NCI-H82 treated with DMSO at 0.1 percent for 48 hours (cell line): ENCODE measurements around the gene CYP2J2.
"Not testable (repeated sequence)": the region's sequence is repeated elsewhere in the genome, so short reads cannot be mapped to it uniquely, and the experiment has no call there.

ENCODE experiments used
- DNase-seq: peaks from one replicate; lab custom pipeline; 2025; ENCODE audit not compliant: unreplicated experiment; lab: John Stamatoyannopoulos, UW

The CYP2J2 gene

GRCh38 chr1:59921258-59921899 is 5.2 kb downstream of the CYP2J2 start:
- DNase-seq, result not testable (repeated sequence)

DNA sequence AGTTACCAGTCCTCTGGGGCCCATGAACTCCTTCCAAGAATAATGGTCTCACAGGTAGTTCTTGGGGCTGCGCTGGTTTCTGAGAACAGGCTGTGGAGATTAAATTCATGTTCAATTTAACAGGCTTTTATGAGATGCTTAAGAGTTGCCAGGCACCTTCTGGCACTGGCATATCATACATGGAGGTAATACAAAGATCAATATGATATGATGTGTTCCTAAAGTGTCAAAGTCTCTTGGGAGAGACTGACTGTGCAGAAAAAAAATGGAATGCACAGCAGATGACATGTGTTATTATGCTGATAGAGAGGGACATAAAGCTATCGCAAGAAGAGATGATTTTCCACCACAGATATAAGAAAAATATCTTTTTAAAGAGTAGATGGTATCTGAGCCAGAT is 6.8 kb downstream of the CYP2J2 start:
- no peak for DNase-seq

DNA sequence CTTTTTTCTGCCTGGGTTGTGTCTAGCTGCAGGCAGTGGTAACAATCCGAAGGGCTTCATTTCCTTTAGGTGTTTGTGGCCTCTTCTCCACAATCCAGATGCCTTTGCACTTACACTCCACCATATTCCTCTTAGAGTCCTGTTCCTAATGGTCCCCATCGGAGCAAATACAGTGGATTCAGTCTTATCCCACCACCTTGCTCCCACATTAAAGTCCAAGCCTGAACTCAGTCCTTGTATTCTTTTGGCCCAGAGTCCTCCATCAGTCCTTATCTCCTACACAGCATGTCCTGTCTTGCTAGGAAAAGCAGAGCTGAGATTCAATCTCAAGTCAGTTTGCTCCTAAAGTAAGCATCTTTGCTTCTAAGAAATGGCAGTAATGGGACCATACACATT is 8.8 kb downstream of the CYP2J2 start:
- DNase-seq, result no peak

DNA sequence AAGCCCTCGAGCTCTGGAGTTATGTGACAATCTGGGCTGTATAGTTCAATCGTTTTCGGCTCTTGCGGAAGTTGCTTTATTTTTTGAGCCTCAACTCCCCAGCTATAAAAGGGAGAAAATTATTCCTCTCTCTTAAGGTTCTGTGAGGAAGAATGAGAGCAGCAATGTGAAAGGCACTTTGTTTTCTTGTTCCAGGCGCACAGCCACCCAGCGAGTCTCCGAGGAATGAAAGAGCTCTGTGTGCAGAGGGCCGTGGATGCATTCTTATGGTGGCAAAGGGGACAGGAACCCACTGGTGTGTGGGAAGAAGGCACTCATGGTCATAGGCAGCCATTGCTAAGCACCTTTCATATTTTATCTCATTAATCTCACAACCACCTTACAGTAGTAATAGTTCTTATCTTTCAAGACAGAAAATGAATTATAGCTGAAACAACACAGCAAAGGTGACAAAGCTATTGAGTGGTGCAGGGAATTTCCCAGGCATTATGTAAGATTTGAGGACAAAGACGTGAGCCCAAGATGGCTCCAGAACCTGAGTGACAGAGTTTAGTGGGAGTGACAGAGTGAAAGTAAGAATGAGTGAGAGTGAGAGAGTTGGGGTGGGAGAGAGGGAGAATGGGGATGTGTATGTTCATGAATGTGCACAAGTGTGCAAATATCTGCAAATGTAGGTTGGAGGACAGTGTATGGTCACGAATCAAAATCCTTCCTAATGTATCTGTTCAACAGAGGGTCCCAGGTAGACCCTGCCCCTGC is 9.4 kb downstream of the CYP2J2 start:
- no peak for DNase-seq

DNA sequence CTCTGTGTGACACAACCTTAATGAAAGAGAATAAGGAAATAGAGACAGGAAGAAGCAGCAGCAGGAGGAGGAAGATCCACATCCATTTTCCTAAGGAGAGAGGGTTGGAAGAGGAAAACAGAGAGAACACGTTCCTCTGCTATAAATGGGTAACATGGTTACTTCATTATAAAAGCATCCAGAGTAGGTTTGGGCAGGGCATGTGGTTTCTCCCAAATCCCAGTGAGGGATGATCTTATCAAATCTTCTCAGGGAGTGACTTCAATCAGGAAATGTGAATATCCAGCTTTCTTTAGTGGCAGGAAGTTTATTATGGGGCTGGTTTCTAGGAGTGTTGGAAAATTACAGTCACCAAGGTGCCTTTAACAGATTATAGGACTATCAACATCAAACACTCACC is 11.1 kb downstream of the CYP2J2 start:
- no peak for DNase-seq

DNA sequence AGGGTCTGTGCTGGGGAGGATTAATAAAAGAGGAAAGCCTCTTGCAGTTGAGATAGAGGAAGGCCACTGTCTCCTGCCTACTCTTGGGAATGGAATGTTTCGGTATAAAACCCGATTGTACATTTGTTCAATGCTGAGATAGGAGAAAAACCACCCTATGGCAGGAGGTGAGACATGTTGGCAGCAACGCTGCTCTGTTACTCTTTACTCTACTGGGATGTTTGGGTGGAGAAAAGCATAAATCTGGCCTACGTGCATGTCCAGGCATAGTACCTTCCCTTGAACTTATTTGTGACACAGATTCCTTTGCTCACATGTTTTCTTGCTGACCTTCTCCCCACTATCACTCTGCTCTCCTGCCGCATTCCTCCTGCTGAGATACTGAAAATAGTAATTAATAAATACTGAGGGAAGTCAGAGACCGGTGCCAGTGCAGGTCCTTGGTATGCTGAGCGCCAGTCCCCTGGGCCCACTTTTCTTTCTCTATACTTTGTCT is 11.7 kb downstream of the CYP2J2 start:
- DNase-seq, result not testable (repeated sequence)

GRCh38 chr1:59908682-59909081 is 17.9 kb downstream of the CYP2J2 start:
- DNase-seq, result no peak

GRCh38 chr1:59908084-59908483 is 18.5 kb downstream of the CYP2J2 start:
- no peak for DNase-seq

- no peak for DNase-seq
Observed at GRCh38 chr1:59906931-59907330, 19.6 kb downstream of the CYP2J2 start.

- no peak for DNase-seq
Observed at GRCh38 chr1:59903141-59903754, 23.3 kb downstream of the CYP2J2 start.

DNA sequence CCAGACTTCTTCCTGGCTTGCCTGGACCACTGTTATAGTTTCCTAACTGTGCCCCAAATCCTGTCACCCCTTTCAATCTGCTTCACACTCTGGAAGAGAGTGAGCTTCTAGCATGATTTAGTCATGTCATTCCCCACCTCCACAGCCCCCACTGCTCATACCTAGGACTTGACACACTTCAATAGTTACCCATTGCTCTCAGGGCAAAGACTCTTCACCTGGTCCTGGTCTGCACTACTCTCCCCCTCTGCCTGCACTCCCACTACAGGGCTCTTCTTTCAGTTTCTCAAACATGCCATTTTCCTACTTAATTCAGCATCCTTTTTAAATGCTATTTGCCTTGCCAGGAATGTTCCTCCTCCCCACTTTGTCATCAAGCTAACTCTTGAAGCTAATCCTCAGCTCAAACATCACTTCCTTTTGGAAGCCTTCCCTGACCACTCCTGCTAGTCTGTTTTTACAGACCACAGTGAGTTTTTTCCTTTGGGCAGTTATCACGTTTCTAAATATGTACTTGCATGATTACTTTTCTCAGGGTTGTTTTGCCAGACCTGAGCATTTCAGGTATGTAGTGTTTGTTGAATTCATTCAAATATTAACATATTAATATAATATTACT is 24.7 kb downstream of the CYP2J2 start:
- no peak for DNase-seq

- DNase-seq, result no peak
Observed at GRCh38 chr1:59900640-59901039, 25.9 kb downstream of the CYP2J2 start.

DNA sequence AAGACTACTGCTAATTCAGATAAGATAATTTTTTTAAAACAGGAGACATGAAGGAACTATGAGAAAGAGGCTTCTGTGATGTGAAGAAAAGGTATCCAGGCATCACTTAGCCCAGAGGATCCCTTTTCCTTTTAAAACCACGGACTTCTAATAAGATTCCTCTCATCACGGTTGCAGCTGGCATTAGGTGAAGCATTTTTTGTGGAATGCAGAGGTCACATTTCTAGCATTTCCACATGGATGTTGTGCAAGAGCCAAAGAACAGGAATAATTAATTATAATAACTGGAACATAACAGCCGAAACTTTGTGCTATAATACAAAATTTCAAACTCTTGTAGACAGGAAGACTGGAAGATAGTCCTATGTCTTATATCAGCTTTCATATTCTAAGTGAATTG is 27.6 kb downstream of the CYP2J2 start:
- DNase-seq, result no peak

DNA sequence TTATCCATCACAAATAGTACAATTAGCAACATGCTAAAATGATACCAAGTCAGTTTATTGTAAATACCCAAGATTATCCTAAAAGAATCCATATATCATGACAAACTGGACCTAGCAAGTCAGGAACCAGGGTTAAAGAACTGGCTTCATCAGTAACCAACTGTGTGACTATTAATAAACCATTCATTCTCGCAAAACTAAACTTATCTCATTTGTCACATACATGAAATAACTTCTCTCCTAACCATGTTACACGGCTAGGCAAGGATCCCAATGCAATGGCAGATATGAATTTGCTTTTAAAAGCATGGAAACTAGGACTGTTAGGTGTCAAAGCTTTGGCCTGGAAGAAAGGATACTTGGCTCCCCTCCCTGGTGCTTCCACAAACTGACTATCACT is 29.4 kb downstream of the CYP2J2 start:
- DNase-seq, result no peak

GRCh38 chr1:59892841-59893811 is 33.4 kb downstream of the CYP2J2 start:
- no peak for DNase-seq

DNA sequence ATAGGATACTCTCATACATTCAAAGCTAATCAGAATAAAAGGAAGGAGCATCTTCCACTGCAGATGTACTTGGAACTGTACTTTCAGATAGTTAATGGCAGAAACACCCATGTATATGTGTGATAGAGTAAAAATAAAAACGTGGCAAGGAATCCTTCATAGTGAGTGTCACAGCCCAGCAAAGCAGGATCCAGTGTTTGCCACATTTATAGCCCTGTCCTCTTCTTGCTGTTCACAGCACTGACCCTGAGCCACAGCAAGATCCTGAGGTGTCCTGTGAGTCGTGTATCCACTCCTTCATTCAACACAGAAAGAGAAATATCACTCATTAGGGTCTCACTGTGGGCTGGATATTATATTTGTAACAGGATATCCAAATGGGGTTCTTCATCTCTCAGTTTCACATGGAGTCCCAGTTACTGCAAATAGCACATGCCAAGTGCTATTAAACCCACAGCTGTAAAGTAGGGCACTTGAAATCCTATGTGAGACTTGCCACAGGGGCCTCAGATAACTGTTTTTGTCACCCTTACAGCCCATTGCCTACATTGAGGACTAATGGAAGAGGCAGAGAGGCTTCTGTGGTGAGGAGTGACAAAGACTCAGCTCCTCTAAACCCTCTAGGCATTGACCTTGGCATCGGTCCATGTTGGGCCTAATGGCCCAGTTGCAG is 41.3 kb downstream of the CYP2J2 start:
- DNase-seq, result no peak

DNA sequence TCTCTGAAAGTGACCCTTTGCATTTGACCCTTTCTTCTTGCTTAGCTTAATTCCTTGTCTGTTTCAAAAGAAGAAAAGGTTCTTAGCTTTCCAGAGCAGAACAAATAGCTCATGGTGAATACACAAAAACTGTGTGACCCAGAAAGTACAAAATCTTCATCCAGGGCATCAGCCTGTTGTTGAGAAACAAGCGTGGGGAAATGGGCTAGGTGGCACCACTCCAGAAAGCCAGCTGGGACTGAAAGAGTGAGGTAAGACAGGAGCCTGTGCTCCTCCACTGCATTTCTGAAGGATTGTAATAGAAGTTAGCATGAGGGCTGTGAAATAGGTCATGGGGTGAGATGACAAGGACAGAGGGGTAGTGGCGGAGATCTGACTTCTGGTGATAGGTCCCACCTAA is 45.8 kb downstream of the CYP2J2 start:
- DNase-seq, result no peak

DNA sequence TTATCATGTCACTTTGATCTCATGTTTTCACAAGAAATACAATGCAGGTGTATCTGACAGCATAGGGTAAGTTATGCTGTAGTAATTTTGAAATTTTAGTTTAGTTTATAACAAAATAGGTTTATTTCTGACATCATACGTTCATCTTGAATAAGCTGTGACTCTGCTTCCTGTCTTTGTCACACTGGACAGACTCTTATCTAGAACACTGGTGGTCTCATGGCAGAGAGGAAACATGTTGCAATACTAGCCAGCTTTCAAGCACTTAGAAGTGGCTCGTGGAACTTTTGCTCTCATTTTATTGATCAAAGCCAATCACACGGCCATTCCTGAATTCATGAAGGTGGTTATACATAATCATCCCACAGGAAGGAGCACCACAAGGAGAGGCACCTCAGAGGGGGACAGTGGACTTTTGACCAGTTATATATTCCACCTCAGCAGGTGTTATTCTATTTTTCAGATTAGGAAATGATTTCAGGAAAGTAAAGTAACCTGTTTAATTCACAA is 46.5 kb downstream of the CYP2J2 start:
- no peak for DNase-seq

- DNase-seq, result no peak
Observed at GRCh38 chr1:59879574-59879973, 47.0 kb downstream of the CYP2J2 start.

DNA sequence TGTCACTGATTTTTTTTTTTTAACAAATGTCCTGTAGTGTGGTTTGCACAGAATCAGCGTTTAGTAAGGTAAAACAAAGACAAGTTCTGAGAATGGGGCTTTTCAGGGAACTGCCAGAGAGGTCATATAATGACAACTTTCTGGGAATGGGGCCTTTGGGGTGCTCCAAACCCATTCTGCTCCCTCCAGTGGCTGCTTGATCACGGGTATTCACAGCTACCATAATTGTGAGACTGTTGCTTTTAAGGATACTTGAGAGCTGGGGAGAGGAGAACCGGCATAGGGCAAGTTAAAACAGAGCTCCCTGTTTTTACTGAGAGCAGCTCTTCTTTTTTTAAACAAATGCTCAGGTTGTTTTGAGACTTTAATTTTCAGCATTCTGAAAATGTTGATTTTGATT is 48.2 kb downstream of the CYP2J2 start:
- no peak for DNase-seq
